IMR-90 (cell line): ENCODE data around the gene TGFBRAP1. TPM values are rescaled to one million over a fixed set of nuclear protein-coding genes. Genes with fewer than 3 reads are reported as not detected.

Source experiments
- ATAC-seq: fragments of 200-7000 bp; cut with Tn5 transposase; 2 replicates; pipeline ENCODE4 v1.9.1; 2020; ENCODE audit warnings: low read depth, mild to moderate bottlenecking, moderate library complexity
- BruUV-seq: library from RNA; stranded (reverse); fragments of 400-500 nt; replicated peaks from 2 replicates; lab custom pipeline; 2021; lab: Mats Ljungman, UMichigan
- CTCF ChIA-PET: fragments of 300-600 bp; formaldehyde crosslinking; extraction: SDS; loops from one replicate; lab custom pipeline; 2021; ENCODE audit warnings: antibody characterized with exemption; lab: Yijun Ruan, JAX
- POLR2A ChIA-PET: fragments of 300-600 bp; sonication (Branson Sonifier 250); formaldehyde crosslinking; loops from one replicate; lab custom pipeline; 2022; ENCODE audit warnings: antibody characterized with exemption; ENCODE audit not compliant: unreplicated experiment; lab: Charles Lee
- DNase-seq: peaks from one replicate; pipeline ENCODE4 v3.0.0; 2013
- H2AFZ ChIP-seq: replicated peaks from 2 replicates; pipeline ENCODE3; 2013; ENCODE audit warnings: low read length, mild to moderate bottlenecking; ENCODE audit not compliant: poor library complexity
- H2AK5ac ChIP-seq: 2 replicates; pipeline ENCODE4 v1.6.1; 2013; ENCODE audit warnings: low read depth, low read length, inconsistent platforms
- H2AK9ac ChIP-seq: replicated peaks from 2 replicates; pipeline ENCODE3; 2013; ENCODE audit warnings: mild to moderate bottlenecking, low read depth, low read length, moderate library complexity; ENCODE audit not compliant: poor library complexity
- H2BK120ac ChIP-seq: 2 replicates; pipeline ENCODE4 v1.6.1; 2013; ENCODE audit warnings: low read depth, low read length, inconsistent platforms
- H2BK15ac ChIP-seq: 3 replicates; pipeline ENCODE4 v1.6.1; 2013; ENCODE audit warnings: low read depth, low read length, inconsistent platforms
- H2BK20ac ChIP-seq: 2 replicates; pipeline ENCODE4 v1.6.1; 2013; ENCODE audit warnings: low read depth, mild to moderate bottlenecking, inconsistent platforms, low read length, moderate library complexity
- H2BK5ac ChIP-seq: 2 replicates; pipeline ENCODE4 v1.6.1; 2013; ENCODE audit warnings: mild to moderate bottlenecking, low read depth, low read length, inconsistent platforms; ENCODE audit not compliant: poor library complexity, severe bottlenecking
- H3K14ac ChIP-seq: replicated peaks from 2 replicates; pipeline ENCODE4 v1.6.1; 2013; ENCODE audit warnings: low read depth, low read length, inconsistent platforms
- H3K18ac ChIP-seq: 2 replicates; pipeline ENCODE4 v1.6.1; 2013; ENCODE audit warnings: low read depth, low read length, control low read depth
- H3K23ac ChIP-seq: 2 replicates; pipeline ENCODE4 v1.6.1; 2013; ENCODE audit warnings: low read depth, low read length, inconsistent platforms
- H3K27ac ChIP-seq: 2 replicates; pipeline ENCODE4 v1.5.1; 2013; ENCODE audit warnings: mild to moderate bottlenecking, control low read depth, low read length; ENCODE audit not compliant: insufficient read depth
- H3K27me3 ChIP-seq: 2 replicates; pipeline ENCODE4 v1.6.1; 2013; ENCODE audit warnings: low read length; ENCODE audit not compliant: control insufficient read depth, insufficient read depth
- H3K36me3 ChIP-seq: 2 replicates; pipeline ENCODE4 v1.6.1; 2013; ENCODE audit warnings: low read length, mixed read lengths; ENCODE audit not compliant: control insufficient read depth, insufficient read depth
- H3K4ac ChIP-seq: 2 replicates; pipeline ENCODE4 v1.6.1; 2013; ENCODE audit warnings: low read depth, low read length, inconsistent platforms
- H3K4me1 ChIP-seq: 2 replicates; pipeline ENCODE4 v1.6.1; 2013; ENCODE audit warnings: low read length, mixed read lengths; ENCODE audit not compliant: control insufficient read depth, insufficient read depth
- H3K4me2 ChIP-seq: 2 replicates; pipeline ENCODE4 v1.6.1; 2013; ENCODE audit warnings: low read depth, mild to moderate bottlenecking, control low read depth, low read length, moderate library complexity
- H3K4me3 ChIP-seq: 2 replicates; pipeline ENCODE4 v1.5.1; 2013; ENCODE audit warnings: low read depth, mild to moderate bottlenecking, control low read depth, low read length, moderate library complexity; ENCODE audit not compliant: insufficient read depth
- H3K56ac ChIP-seq: 2 replicates; pipeline ENCODE4 v1.6.1; 2013; ENCODE audit warnings: low read length, inconsistent platforms; ENCODE audit not compliant: insufficient read depth; ENCODE audit errors: extremely low read depth
- H3K79me1 ChIP-seq, 2 experiments: 2 replicates each; pipeline ENCODE4 v1.6.1; 2013; ENCODE audit warnings: low read length in 2 of 2, inconsistent platforms in 1 of 2, low read depth in 1 of 2
- H3K9ac ChIP-seq: 2 replicates; pipeline ENCODE4 v1.6.1; 2013; ENCODE audit warnings: low read depth, low read length, control low read depth
- H3K9me1 ChIP-seq: 2 replicates; pipeline ENCODE4 v1.6.1; 2013; ENCODE audit warnings: low read length, inconsistent platforms; ENCODE audit not compliant: insufficient read depth
- H3K9me3 ChIP-seq: 2 replicates; pipeline ENCODE4 v1.6.1; 2013; ENCODE audit warnings: low read length; ENCODE audit not compliant: control insufficient read depth, insufficient read depth
- H4K20me1 ChIP-seq: 2 replicates; pipeline ENCODE4 v1.6.1; 2013; ENCODE audit warnings: low read length, inconsistent platforms; ENCODE audit not compliant: insufficient read depth
- H4K5ac ChIP-seq: 2 replicates; pipeline ENCODE4 v1.6.1; 2013; ENCODE audit warnings: mild to moderate bottlenecking, low read depth, low read length, control low read depth
- H4K8ac ChIP-seq, 2 experiments: 2 replicates each; pipeline ENCODE4 v1.6.1; 2013; ENCODE audit warnings: low read depth in 2 of 2, low read length in 2 of 2, control low read depth in 1 of 2, inconsistent platforms in 1 of 2
- H4K91ac ChIP-seq: 2 replicates; pipeline ENCODE4 v1.6.1; 2013; ENCODE audit warnings: low read depth, low read length, inconsistent platforms; ENCODE audit not compliant: insufficient read depth
- BHLHE40 ChIP-seq: fragments of 150-350 bp; IDR thresholded peaks from 2 replicates; pipeline ENCODE4 v1.6.1; 2016; ENCODE audit warnings: mild to moderate bottlenecking, low read depth, low read length
- RAD21 ChIP-seq: IDR thresholded peaks from 2 replicates; pipeline ENCODE4 v1.6.1; 2012; ENCODE audit warnings: low read length, improper control_type of control experiment
- WGBS, 2 experiments: methylation state at CpG; one replicate each; pipeline versions ENCODE4 v1.1.5 to v1.1.7; 2013; ENCODE audit warnings: missing lambda C conversion rate in 2 of 2; ENCODE audit not compliant: insufficient read length in 1 of 2; ENCODE audit errors: extremely low coverage in 2 of 2; 5-methylcytosine and 5-hydroxymethylcytosine counted together
- dilution Hi-C: fragments of 300-500 bp; cut with HindIII; formaldehyde crosslinking; loops from one replicate; pipeline ENCODE4 v1.14.3; 2018; ENCODE audit warnings: low sequenced_read_pairs; ENCODE audit not compliant: unreplicated experiment
- in situ Hi-C: fragments of 300-500 bp; cut with MboI; formaldehyde crosslinking; loops from 3 replicates; pipeline ENCODE4 v1.14.3; 2019; ENCODE audit warnings: low sequenced_read_pairs, inconsistent platforms, mixed read lengths
- intact Hi-C: fragments of 100-400 bp; cut with micrococcal nuclease; formaldehyde crosslinking; loops from 2 replicates; pipeline ENCODE4 v1.10.0; 2022
- polyA plus RNA-seq, 3 experiments: library from polyadenylated mRNA; depleted of rRNA; stranded (reverse); fragments of >200 nt; gene quantifications; 2 replicates each; pipeline ENCODE4 v1.2.3, GENCODE V29; 2012; ENCODE audit warnings: low replicate concordance in 1 of 3
- total RNA-seq: library from RNA; depleted of rRNA; stranded (reverse); fragments of >200 nt; gene quantifications from 2 replicates; pipeline ENCODE4 v1.2.3, GENCODE V29; 2012

TGFBRAP1 gene
- total and polyA plus RNA-seq, 2 of the 4 experiments (the other 2 are of a cell fraction), result 7.2 to 10.4 TPM

- H3K23ac ChIP-seq, result peak overlapping the region; percentile 73; the same call in 1 of the 2 replicates
- no peak overlapping the region for H2AK9ac ChIP-seq
- H3K36me3 ChIP-seq, result no peaks in the 10 kb centered on the region
- peak overlapping the region; percentile 69; the same call in 1 of the 2 replicates for H2BK20ac ChIP-seq
- no peaks in the 10 kb centered on the region for H3K9me3 ChIP-seq
- dilution Hi-C loops, result no loop called here
- in situ Hi-C loops, result loop anchor here (25.0 kb wide), 1 partner anchor 462 kb away; no protein-coding TSS in a partner anchor
- ATAC-seq (no peak; the same call in 1 of the 2 replicates), DNase-seq (peak; percentile 55)
- no peak overlapping the region for H3K56ac ChIP-seq
- WGBS, 2 experiments, result no CpG with 5 or more reads among the region's 3 CpGs
- peak overlapping the region; percentile 23; the same call in 1 of the 2 replicates for H3K27ac ChIP-seq
- H4K8ac ChIP-seq, result peak overlapping the region; percentile 29 to 66; a peak in 2 of 4 replicates
- peak overlapping the region; percentile 63 for H2BK5ac ChIP-seq
- TF ChIP-seq RAD21 (no peak), BHLHE40 (peak; percentile 52; the same call in 1 of the 2 replicates)
- intact Hi-C loops, result no loop called here
- H4K5ac ChIP-seq, result peak overlapping the region; percentile 65; the same call in 1 of the 2 replicates
- 0 out of 2 replicates have a peak overlapping the region, but pooled peaks have one; percentile 82 for H3K14ac ChIP-seq
- H2AK5ac ChIP-seq, result peak overlapping the region; percentile 65; the same call in 1 of the 2 replicates
- H3K27me3 ChIP-seq, result no peaks in the 10 kb centered on the region
- H2BK120ac ChIP-seq, result peak overlapping the region; percentile 77; the same call in 1 of the 2 replicates
- H3K9ac ChIP-seq, result no peak overlapping the region
- peaks cover 27% of the 10 kb centered on the region for H3K9me1 ChIP-seq
- H3K79me1 ChIP-seq, result peaks cover 48 to 76% of the 10 kb centered on the region in 2 experiments
- peak overlapping the region; percentile 63 for H3K4ac ChIP-seq
- peak overlapping the region; percentile 8 for H2AFZ ChIP-seq
- H4K91ac ChIP-seq, result peak overlapping the region; percentile 71; the same call in 1 of the 2 replicates
- peaks cover 22% of the 10 kb centered on the region for H3K4me1 ChIP-seq
- H3K18ac ChIP-seq, result peak overlapping the region; percentile 79; the same call in 1 of the 2 replicates
- no peak overlapping the region for H3K4me3 ChIP-seq
- BruUV-seq, result no TSS peak
- H4K20me1 ChIP-seq, result peaks cover 15% of the 10 kb centered on the region; the same call in 1 of the 2 replicates
- CTCF ChIA-PET, result no interaction called here
- POLR2A ChIA-PET, result no interaction called here
- 0 out of 2 replicates have a peak overlapping the region, but pooled peaks have one; percentile 4 for H3K4me2 ChIP-seq
- H2BK15ac ChIP-seq, result peak overlapping the region; percentile 39; the same call in 1 of the 3 replicates
These were observed 4.1 kb downstream of the TGFBRAP1 start for GRCh38 chr2:105325389-105325963.
